Renal cortical epithelial cell (primary cell): ENCODE results near the gene HDHD2. TPM values are rescaled to one million over a fixed set of nuclear protein-coding genes. Genes with fewer than 3 reads are reported as not detected.

Experiments used
- DNase-seq: peaks from one replicate; pipeline ENCODE4 v3.0.0-alpha.2; 2011; ENCODE audit warnings: low read depth
- total RNA-seq: library from RNA; depleted of rRNA; stranded (reverse); fragments of >200 nt; gene quantifications from 2 replicates; pipeline ENCODE4 v1.2.3, GENCODE V29; 2014

The HDHD2 gene
- total RNA-seq, 1 donor from 2014 or later: 39.5 TPM

- no peak for DNase-seq
Measured at GRCh38 chr18:47062471-47062870, 87.8 kb downstream of the HDHD2 start.

Other genes with a start within 250 kb of the HDHD2 start
- 10.6 and 36.4 TPM in 2 replicates for gene PIAS2, start 233.0 kb downstream of the HDHD2 start, total RNA-seq
- 0.52 and 10.3 TPM in 2 replicates for gene KATNAL2, start 232.9 kb downstream of the HDHD2 start, total RNA-seq
- gene ELOA2, start 114.9 kb downstream of the HDHD2 start, total RNA-seq: not detected in 2 replicates
- gene IER3IP1, start 25.9 kb upstream of the HDHD2 start, total RNA-seq: 19.9 and 22.6 TPM in 2 replicates
- not detected in 2 replicates for gene SKOR2, start 101.2 kb upstream of the HDHD2 start, total RNA-seq